GM12878 (cell line): ENCODE results near the gene NCR3LG1. TPM values are rescaled to one million over a fixed set of nuclear protein-coding genes. Genes with fewer than 3 reads are reported as not detected.

Experiments used
- ATAC-seq: fragments of 200-7000 bp; cut with Tn5 transposase; 3 replicates; pipeline ENCODE4 v1.9.1; 2020; ENCODE audit warnings: mild to moderate bottlenecking, moderate library complexity
- BruUV-seq: library from RNA; stranded (reverse); fragments of 400-500 nt; replicated peaks from 2 replicates; lab custom pipeline; 2021; lab: Mats Ljungman, UMichigan
- CTCF ChIA-PET: fragments of 300-600 bp; sonication (Branson Sonifier 250); formaldehyde crosslinking; extraction: SDS; loops from one replicate; lab custom pipeline; 2021; ENCODE audit warnings: inconsistent platforms; lab: Yijun Ruan, JAX
- POLR2A ChIA-PET: fragments of 350-600 bp; formaldehyde crosslinking; extraction: SDS; loops from one replicate; lab custom pipeline; 2021; ENCODE audit warnings: inconsistent platforms; lab: Charles Lee
- RAD21 ChIA-PET: fragments of 300-600 bp; sonication (Branson Sonifier 250); formaldehyde crosslinking; loops from one replicate; lab custom pipeline; 2023; ENCODE audit warnings: antibody characterized with exemption; ENCODE audit not compliant: unreplicated experiment; lab: Charles Lee
- SMC1A ChIA-PET: fragments of 300-600 bp; sonication (Branson Sonifier 250); formaldehyde crosslinking; loops from one replicate; lab custom pipeline; 2023; ENCODE audit not compliant: unreplicated experiment, uncharacterized antibody; lab: Charles Lee
- DNase-seq: peaks from one replicate; pipeline ENCODE4 v3.0.0-alpha.2; 2011; ENCODE audit warnings: low read depth, low spot score
- FAIRE-seq: peaks from 3 replicates; lab custom pipeline; 2011; peaks lifted over from hg19 to GRCh38; lab: Jason Lieb, UNC
- H2AFZ ChIP-seq: 2 replicates; pipeline ENCODE4 v1.6.0; 2011; ENCODE audit warnings: low read depth, low read length, control low read depth; ENCODE audit not compliant: control insufficient read depth
- H3K27ac ChIP-seq: 2 replicates; pipeline ENCODE4 v1.5.1; 2011; ENCODE audit warnings: control low read depth; ENCODE audit not compliant: control insufficient read depth, insufficient read depth
- H3K27me3 ChIP-seq, 2 experiments: replicated peaks in 1 of 2; 2 replicates each; pipeline versions ENCODE4 v1.6.0 to v1.6.1; 2011; ENCODE audit warnings: low read length in 1 of 2; ENCODE audit not compliant: control insufficient read depth in 2 of 2, insufficient read depth in 2 of 2
- H3K36me3 ChIP-seq, 2 experiments: 2 replicates each; pipeline ENCODE4 v1.5.1; 2011; ENCODE audit warnings: low read length in 1 of 2; ENCODE audit not compliant: control insufficient read depth in 2 of 2, insufficient read depth in 2 of 2
- H3K4me1 ChIP-seq: 2 replicates; pipeline ENCODE4 v1.6.1; 2011; ENCODE audit warnings: mild to moderate bottlenecking, low read length, moderate library complexity, mixed read lengths; ENCODE audit not compliant: control insufficient read depth, insufficient read depth
- H3K4me2 ChIP-seq: 2 replicates; pipeline ENCODE4 v1.6.0; 2011; ENCODE audit warnings: control low read depth; ENCODE audit not compliant: control insufficient read depth, insufficient read depth
- H3K4me3 ChIP-seq: fragments of 200-600 bp; sonication (generic); 2 replicates; pipeline ENCODE4 v1.5.1; 2016
- H3K79me2 ChIP-seq: 2 replicates; pipeline ENCODE4 v1.6.0; 2011; ENCODE audit warnings: low read length; ENCODE audit not compliant: control insufficient read depth, insufficient read depth
- H3K9ac ChIP-seq: 2 replicates; pipeline ENCODE4 v1.8.0; 2011; ENCODE audit warnings: low read length, control low read depth, mixed read lengths; ENCODE audit not compliant: control insufficient read depth, insufficient read depth
- H3K9me3 ChIP-seq: replicated peaks from 3 replicates; pipeline ENCODE4 v1.5.1; 2011; ENCODE audit warnings: mild to moderate bottlenecking, low read length; ENCODE audit not compliant: control insufficient read depth, insufficient read depth
- H4K20me1 ChIP-seq: 2 replicates; pipeline ENCODE4 v1.6.0; 2011; ENCODE audit not compliant: control insufficient read depth, insufficient read depth
- CBX3 ChIP-seq: fragments of 200-600 bp; sonication (generic); IDR thresholded peaks from 2 replicates; pipeline ENCODE4 v1.6.1; 2016; ENCODE audit warnings: low read depth, borderline replicate concordance
- ETV6 ChIP-seq, 2 experiments: fragments of 450-650 bp in 1 of 2; IDR thresholded peaks in 1 of 2; conservative IDR thresholded peaks in 1 of 2; 2 replicates each; pipeline ENCODE4 v1.6.1; 2014; ENCODE audit warnings: antibody characterized with exemption in 1 of 2, borderline replicate concordance in 1 of 2, low read depth in 1 of 2, mild to moderate bottlenecking in 1 of 2, moderate library complexity in 1 of 2
- NKRF ChIP-seq: fragments of 450-650 bp; conservative IDR thresholded peaks from 2 replicates; pipeline ENCODE4 v1.6.1; 2017; ENCODE audit warnings: mild to moderate bottlenecking, moderate library complexity
- RELA ChIP-seq: fragments of 450-650 bp; IDR thresholded peaks from 2 replicates; pipeline ENCODE4 v1.8.0; 2014; ENCODE audit warnings: borderline replicate concordance; ENCODE audit not compliant: partially characterized antibody
- SIX5 ChIP-seq: IDR thresholded peaks from 2 replicates; pipeline ENCODE4 v1.6.1; 2011; ENCODE audit warnings: mild to moderate bottlenecking, low read depth, low read length, moderate library complexity; ENCODE audit not compliant: severe bottlenecking
- WGBS: methylation state at CpG from one replicate; pipeline ENCODE4 v1.1.6; 2016; ENCODE audit warnings: low lambda C conversion rate; ENCODE audit not compliant: insufficient replicate concordance, insufficient coverage; ENCODE audit errors: missing lambda C conversion rate; 5-methylcytosine and 5-hydroxymethylcytosine counted together
- in situ Hi-C: fragments of 300-500 bp; cut with MboI; formaldehyde crosslinking; loops from 9 replicates; pipeline ENCODE4 v1.14.3; 2018; ENCODE audit warnings: mixed read lengths
- intact Hi-C: fragments of 100-400 bp; cut with micrococcal nuclease; formaldehyde crosslinking; loops from one replicate; pipeline ENCODE4 v1.14.2; 2022; ENCODE audit not compliant: unreplicated experiment
- polyA plus RNA-seq, 11 experiments: library from polyadenylated mRNA; depleted of rRNA in 4 of 11; unstranded in 6 of 11; stranded (reverse) in 5 of 11; fragments of >200 nt; fragmentation: Nextera tagmentation in 4 of 11; fragmentation: Illumina TruSeq in 1 of 11; extraction: Ambion mirVana in 4 of 11; extraction: Trizol in 1 of 11; gene quantifications; 1 replicate in 1 of 11; 2 replicates in 10 of 11; pipeline versions ENCODE4 v1.2.1 to v1.2.3, GENCODE V29; 2011 to 2016; ENCODE audit warnings: inconsistent platforms in 2 of 11, missing spikeins in 2 of 11, low read depth in 1 of 11
- total RNA-seq, 4 experiments: library from RNA; depleted of rRNA in 3 of 4; stranded (reverse); fragments of >200 nt in 3 of 4; fragmentation: Illumina TruSeq in 1 of 4; extraction: Trizol in 1 of 4; gene quantifications; 2 replicates each; pipeline versions ENCODE4 v1.2.1 to v1.2.3, GENCODE V29; 2013 to 2021

Gene NCR3LG1
- total and polyA plus RNA-seq, 10 of the 15 experiments (the other 5 are each of a cell fraction or from before 2014, with no cell fraction given) = under 0.01 to 0.18 (median 0.11) TPM; not detected in 2

DNA sequence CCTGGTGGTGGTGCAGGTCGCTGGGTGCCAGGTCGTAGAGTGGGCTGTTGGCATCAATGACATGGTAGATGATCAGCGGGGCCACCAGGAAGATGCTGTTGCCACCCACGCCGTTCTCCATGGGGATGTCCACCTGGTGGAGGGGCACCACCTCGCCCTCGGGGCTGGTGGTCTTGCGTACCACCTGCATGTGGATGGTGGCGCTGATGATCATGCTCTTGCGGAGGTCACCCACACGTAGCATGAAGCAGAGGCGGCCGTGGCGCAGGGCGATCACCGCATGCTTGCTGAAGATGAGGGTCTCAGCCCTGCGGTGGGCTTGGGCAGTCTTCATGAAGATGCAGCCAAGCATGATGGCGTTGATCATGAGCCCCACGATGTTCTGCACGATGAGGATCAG is 35.7 kb downstream of the NCR3LG1 start (continued):
- TF ChIP-seq ETV6 (conservative IDR thresholded peaks at IDR 0.05 in 1 of 2, IDR thresholded peaks at IDR 0.05 in 1 of 2; ENCODE audit: borderline replicate concordance in 1 of 2, low read depth in 1 of 2) (no peak), RELA (no peak), SIX5 (no peak)
- TF ChIP-seq, all 136 proteins: peak for 0

DNA sequence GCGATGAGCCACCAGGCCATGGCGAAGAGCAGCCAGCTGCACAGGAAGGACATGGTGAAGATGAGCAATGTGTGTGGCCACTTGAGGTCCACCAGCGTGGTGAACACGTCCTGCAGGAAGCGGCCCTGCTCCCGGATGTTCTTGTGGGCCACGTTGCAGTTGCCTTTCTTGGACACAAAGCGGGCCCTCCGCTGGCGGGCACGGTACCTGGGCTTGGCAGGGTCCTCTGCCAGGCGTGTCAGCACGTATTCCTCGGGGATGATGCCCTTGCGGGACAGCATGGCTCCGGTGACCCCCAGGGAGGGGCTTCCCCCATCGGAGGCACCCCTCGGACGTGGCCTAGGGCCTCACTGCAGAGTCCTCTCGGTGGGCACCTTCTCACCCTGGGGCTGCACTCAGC is 36.2 kb downstream of the NCR3LG1 start:
- Histone ChIP-seq H3K36me3 (no peaks in the 10 kb centered on the region), H3K9me3 (no peaks in the 10 kb centered on the region), H3K27ac (no peak overlapping the region), H3K4me1 (no peaks in the 10 kb centered on the region), H3K9ac (no peak overlapping the region), H3K79me2 (no peaks in the 10 kb centered on the region), H3K4me3 (no peak overlapping the region), H2AFZ (no peak overlapping the region), H3K27me3 (peaks cover 0 to 2% of the 10 kb centered on the region in 2 experiments; a peak in 2 of 4 replicates), H4K20me1 (no peaks in the 10 kb centered on the region), H3K4me2 (no peak overlapping the region)
- ChIA-PET POLR2A (no interaction called here), SMC1A (no interaction called here), RAD21 (interaction anchor here (1.4 kb wide), 1 partner anchor 140 kb away, joined by 4 read pairs; no protein-coding TSS in a partner anchor), CTCF (no interaction called here)
- 55% methylated on average over 20 of the region's 20 CpGs for WGBS
- no TSS peak for BruUV-seq
- ATAC-seq = no peak
- intact Hi-C loops = no loop called here
- no peak for TF ChIP-seq CBX3
- TF ChIP-seq NKRF = no peak
- DNase-seq = no peak
- in situ Hi-C loops = loop anchor here (10.0 kb wide), 1 partner anchor 117 kb away; no protein-coding TSS in a partner anchor
- FAIRE-seq = no peak
